DMS 273 treated with DMSO at 0.1 percent for 48 hours (cell line): Measurements from ENCODE around the gene MAT2B.

Source experiments
- DNase-seq: peaks from one replicate; lab custom pipeline; 2025; lab: John Stamatoyannopoulos, UW

MAT2B gene

DNA sequence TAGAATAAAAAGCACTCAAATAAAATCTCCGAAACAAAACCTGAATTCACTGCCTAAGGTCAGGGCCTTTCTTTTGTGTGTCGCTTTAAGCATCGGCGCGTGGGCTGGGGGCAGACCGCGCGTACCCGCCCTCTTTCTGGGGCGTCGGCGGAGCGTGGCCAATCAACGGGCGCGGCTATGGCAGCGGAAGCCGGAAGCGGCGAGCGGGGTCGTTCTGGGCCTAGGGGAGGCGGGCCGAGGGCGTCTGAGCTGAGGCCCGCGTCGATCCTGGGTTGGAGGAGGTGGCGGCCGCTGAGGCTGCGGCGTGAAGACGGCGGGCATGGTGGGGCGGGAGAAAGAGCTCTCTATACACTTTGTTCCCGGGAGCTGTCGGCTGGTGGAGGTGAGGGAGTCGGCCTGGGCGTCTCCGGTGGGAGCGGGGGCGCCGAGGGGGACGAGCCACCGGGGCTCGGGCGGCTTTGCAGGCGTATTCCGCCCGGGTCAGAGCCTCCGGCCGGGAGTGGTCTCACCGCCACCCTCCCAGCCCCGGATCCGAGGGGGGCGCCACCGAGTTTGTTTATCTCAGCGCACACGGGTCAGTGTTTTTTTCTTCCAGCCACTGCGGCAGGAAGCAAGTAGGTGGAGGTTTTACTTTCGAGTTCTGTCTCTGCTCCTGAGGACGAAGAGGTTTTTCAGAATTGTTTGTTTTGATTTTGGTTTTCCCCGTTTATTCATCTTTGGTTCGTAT lies at the start of gene MAT2B:
MAT2B (plus strand) TSS at position 252 of the 727 bp plus-strand sequence; CDS start at position 320, 68 bp downstream.
- peak; percentile 90 for DNase-seq

DNA sequence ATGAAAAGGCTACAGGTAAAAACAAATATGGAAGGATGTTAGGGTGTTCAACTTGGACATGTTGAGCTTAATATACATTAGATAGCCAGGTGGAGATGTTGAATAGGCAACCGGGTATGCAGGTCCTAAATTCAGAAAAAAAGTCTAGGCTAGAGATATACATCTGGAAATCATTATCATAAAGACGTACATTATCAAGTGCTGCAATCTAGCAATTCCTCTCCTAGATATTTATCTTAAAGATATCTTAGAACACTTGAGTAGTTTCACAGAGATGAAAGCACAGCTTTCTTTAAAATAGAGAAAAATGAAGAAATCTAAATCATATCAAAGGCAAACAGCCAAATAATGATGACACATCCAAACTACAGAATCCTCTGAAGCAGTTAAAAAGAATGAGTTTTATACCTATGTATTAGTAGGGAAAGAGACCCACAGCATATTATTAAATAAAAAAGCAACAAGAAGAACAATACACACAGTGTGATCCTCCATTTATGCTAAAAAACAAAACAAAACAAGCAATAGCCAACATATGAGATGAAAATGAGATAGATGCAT lies 49.3 kb upstream of the MAT2B start:
- no peak for DNase-seq

DNA sequence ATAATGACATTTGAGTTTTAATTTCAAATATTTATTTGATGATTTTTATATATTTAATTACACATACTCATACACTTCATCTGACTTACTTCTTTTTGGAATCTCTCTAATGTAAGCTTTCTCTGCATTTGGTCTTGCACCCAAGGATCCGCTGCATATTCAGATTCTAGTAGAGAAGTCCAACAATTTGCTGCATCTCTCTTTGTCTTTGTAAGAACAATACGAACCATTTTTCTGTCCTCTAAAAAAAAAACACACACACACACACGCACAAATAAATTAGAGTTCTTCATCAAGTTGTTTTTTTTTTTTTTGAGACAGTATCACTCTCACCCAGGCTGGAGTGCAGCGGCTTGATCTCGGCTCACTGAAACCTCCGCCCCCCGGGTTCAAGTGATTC lies 48.6 kb upstream of the MAT2B start:
- DNase-seq, result no peak

DNA sequence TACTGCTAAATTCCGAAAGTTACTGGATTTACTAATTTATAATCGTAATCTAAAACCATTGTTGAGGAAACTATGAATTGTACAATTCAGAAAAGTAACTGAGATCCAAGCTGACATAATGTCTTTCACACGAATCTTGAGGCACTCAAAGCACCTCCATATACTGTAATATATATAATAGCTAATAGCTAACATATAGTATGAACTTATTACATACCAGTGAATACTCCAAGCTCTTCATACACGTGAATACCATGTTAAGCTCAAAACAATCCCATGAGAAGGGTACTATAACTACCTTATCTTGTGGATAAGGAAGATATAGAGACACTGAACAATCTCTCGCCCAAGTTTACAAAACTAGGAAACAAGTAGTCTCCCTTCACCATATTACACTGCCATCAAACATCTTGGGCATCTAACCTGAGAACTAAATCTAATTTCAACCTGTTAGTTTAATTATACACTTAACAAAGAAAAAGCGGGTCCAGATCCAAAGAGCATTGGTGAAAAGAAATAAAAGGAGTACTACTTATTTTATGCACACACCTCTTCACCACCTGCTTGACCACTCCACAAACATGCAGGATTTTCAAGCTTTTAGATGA lies 46.5 kb upstream of the MAT2B start:
- DNase-seq, result no peak

DNA sequence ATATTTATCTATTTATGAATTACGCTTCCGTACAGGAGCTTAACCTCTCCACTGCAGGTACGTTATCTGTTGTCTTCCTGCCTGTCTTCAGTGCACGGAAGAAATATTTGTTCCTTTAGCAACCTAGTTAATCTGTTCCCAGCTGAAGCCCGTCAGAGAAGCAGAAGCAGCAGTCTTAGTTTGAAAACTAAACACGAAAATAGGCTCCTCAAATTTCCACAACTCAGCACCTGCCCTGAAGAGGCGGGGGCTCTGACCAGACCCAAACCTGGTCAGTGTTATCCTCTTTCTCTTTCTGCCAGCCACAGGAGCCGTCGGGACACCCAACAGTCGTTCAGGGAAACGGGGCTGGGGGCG lies 46.0 kb upstream of the MAT2B start:
- no peak for DNase-seq

DNA sequence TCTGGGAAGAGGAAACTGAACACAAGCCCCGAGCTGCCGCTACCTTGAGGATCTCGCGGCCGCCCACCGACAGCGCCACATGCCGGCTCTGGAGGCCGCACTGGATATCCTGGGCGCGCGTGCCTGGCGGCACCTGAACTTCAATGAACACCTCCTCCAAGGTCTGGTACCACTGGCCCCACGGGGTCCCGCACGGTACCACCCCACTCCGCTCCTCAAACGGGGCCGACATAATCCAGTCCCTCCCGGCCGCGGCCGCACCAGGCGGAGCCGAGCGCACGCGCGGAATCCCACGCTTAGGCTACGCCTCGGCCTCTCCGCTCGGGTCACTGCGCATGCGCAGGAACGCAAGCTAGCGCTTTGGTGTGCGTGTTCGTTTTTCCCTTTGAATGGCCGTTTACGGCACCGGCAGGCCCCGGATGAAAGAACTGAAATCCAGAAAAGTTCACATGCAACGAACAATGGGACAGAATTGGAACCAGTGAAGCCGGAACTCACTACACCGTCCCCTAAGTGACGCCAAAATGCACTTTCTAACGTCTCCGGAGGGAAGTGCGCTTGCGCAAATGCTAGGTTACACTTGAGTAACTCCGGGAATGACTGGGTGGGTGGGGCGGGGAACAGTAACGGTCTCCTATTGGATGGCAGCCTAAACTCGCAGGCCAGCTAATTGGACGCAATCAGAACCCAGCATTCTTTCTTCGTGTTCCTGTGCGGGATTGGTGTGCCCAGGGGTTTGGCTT lies 45.4 kb upstream of the MAT2B start, which contains the start of gene NUDCD2:
NUDCD2 (minus strand) TSS at position 284 of the 743 bp plus-strand sequence; CDS start at position 232, 52 bp downstream.
- DNase-seq, result peak; percentile 98

DNA sequence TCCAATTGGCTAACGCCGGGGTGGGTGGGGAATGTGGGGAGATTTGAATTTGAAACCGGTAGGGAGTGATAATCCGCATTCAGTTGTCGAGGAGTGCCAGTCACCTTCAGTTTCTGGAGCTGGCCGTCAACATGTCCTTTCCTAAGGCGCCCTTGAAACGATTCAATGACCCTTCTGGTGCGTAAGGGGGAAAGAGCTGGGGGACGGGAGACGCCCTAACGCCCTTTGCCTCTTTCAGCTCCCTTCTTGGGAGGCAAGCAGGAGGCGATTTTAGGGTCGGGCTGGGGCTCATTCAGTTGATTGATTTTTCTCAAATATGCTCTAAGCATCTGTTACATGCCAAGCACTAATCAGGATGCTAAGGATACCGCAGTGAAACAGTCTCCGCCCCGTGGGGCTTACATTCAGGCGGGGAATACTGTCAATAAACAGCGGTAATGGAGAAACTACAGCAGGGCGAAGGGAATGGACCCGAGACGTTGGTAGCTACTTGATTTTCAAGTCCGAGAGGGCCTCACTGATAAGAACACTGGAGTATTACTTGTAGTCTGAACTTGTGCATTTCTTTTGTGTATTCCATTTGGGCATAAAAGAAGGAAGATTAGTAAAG lies 44.8 kb upstream of the MAT2B start, which contains the start of gene HMMR:
HMMR (plus strand) TSS at position 71 of the 610 bp plus-strand sequence; CDS start at position 132, 61 bp downstream.
- peak; percentile 44 for DNase-seq

DNA sequence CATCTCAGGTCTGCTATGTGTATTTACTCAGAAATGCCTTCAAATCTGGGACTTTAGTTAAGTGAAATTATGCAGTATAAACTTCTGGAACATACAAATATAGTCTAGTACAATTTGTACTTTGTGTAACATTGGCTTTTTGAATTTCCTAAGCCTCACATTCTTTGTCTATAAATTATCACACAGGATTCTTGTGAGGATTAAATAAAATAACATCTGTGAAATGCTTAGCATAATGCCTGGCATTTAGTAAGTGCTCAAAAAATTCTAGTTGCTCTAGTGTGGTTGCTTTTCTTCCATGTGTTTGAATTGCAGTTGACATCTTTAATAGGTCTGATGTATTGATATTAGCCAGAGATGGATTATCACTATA lies 42.4 kb upstream of the MAT2B start:
- no peak for DNase-seq

DNA sequence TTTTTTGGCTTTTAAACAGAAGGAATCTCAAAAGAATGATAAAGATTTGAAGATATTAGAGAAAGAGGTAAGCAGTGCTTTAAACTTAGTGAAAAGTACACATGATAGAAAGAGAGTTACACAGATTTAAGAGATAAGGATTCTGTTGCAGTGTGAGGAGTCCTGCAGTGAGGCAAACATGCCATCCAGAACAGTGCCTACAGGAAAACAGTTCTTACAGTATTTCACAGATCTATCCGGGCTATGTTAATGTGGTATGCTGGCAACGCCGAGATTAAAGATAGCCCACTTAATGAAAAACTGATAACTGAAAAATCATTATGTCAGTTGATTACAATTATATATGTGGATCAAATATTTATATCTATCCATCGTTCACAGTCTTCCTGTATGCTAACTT lies 37.7 kb upstream of the MAT2B start:
- DNase-seq, result no peak

DNA sequence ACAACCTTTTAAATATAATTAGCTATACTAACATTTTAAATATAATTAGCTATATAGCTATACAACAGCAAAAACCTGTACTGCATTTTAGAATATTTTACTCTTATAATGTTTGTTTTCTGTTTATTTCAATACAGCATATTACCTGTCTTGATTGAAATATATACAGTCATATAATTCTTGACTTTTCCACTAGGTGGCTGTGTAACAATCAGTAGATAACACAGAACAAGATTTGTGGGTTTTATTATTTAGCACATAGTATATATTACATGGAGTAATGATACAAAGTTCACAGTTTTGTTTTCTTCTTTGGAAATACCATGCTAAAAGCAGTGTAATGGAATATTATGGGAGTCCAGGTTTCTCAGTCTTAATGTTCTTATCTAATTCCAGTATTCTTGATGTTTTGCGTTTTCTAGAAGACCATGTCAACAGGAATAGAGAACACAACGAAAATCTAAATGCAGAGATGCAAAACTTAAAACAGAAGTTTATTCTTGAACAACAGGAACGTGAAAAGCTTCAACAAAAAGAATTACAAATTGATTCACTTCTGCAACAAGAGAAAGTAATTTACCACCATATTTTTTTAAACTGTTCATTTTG lies 31.7 kb upstream of the MAT2B start:
- no peak for DNase-seq

DNA sequence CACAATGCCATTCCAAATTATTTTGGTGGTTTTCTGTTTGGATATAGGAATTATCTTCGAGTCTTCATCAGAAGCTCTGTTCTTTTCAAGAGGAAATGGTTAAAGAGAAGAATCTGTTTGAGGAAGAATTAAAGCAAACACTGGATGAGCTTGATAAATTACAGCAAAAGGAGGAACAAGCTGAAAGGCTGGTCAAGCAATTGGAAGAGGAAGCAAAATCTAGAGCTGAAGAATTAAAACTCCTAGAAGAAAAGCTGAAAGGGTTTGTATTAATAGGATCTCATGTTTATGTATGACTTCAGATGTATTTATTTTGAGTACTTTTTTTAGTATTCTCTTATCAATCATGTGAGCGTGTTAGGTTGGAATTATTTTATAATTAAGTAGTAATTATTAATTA lies 30.0 kb upstream of the MAT2B start:
- no peak for DNase-seq

DNA sequence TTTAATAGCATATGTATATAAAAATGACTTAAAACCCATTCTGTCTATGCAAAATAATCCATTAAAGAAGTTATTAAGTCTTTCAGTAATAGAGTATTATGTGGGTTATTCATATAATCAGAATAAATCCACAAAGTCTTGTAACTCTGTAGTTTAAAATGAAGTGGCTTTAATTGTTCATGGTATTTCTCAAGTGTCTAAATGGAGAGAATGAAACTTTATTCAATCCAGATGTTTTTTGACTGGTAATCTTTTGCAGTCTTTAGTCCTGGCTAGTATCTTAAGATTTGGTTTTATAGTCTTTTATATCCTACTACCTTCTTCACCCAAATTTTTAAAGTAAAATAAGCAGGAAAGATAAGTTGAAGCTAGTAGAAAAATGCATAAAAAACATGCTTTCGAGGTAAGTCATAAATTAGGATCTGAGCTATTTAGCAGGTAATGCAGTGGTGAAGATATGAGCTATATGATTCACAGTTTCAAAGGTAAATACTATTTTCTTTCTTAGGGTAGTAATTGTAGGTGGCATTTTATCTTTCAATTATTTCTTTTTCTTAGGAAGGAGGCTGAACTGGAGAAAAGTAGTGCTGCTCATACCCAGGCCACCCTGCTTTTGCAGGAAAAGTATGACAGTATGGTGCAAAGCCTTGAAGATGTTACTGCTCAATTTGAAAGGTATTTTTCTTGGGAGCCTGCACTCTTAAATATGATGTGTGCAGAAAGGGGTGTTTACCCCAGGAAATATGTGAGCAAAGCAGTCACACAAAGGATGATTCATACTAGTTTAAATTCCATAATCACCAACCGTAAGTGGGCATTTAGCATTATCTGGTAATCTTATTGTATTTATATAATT lies 27.1 kb upstream of the MAT2B start:
- no peak for DNase-seq

DNA sequence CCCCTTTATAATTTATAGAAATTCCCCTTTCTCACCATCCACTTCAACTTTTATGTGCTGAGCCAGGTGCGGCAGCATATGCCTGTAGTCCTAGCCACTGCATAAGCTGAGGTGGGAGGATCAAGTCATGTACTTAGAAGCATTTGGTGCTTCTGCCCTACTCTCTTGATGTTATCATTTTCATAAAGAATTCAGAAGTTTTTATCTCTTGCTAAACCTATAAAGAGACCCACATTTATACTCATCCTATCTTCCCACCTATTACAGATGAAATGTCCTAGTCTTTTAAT lies 26.5 kb upstream of the MAT2B start:
- DNase-seq, result no peak

DNA sequence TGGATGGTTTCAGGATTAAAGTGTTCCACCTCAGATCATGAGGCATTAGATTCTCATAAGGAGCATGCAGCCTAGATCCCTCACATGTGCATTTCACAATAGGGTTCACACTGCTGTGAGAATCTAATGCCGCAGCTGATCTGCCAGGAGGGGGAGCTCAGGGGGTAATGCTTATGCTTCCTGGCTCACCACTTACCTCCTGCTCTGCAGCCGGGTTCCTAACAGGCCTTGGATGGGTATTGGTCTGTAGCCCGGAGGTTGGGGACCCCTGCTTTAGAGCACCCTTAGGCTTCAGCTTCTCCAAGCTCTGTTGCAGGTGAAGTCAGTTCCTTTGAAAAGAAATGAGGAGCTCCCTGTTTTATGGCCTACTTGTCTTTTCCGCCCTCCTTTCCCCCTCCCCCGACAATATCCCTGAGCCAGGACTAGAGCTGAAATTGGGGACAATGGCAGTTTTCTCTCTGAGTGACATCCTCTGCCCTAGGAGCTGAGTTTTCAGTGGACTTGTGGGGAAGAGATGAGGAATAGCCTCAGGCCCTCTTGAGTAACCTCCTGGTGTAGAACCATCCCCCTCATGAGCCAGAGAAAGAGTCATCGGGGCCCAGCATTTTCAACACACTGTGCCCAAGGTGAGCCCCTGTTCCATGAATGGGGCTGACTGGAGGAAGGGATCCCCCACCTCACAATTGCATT lies 16.2 kb upstream of the MAT2B start:
- no peak for DNase-seq

DNA sequence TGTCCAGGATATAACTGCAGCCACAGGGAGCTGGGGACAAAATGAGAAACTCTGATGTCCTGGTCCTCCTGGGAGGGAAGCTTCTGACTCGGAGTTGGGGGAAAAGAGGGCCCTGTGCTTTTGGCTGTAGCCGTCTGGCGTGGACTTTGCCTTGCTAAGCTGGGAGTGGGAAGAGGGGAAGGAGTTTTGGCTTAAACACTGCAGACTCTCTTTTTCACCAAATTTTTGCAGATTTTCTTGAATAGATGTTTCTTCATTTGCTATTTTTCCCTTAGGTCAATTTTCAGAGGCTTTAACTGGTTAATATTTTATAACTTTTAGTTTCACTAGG lies 15.7 kb upstream of the MAT2B start:
- DNase-seq, result no peak

DNA sequence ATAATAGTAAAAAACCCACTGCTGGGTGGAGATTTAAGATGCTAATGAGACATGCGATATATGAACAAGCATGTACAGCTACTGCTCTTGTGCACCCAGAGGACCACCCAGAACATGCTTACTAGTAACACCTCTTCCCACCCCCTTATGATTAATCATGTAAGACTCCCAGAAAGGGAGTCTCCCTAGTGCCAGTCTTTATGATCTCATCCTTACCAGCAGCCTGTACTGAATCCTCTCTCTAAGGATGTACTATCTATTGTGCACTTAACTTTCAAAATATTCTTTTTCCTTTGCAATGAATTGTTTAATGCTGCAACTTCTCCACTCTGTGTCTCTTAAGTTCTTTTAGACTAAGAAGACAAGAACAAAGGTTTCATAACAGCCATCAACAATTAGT lies 9.1 kb upstream of the MAT2B start:
- no peak for DNase-seq

DNA sequence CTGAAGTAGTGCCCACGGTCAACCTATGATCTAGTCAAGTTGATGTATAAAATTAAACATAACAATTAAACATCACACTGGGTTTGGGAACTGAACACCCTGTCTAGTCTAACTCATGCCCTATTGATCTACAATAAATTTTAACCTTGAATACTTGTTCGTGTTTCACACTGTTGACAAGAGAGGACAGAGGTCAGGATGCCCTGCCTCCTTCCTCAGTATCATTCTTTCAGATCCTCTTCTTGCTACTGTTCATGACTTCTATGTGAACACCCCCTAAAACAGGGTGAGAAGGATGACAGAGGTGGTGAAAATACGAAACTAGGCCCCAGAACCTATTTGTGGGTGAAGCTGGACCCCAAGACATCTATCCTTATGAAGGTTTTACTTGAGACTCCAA lies 8.1 kb upstream of the MAT2B start:
- no peak for DNase-seq

DNA sequence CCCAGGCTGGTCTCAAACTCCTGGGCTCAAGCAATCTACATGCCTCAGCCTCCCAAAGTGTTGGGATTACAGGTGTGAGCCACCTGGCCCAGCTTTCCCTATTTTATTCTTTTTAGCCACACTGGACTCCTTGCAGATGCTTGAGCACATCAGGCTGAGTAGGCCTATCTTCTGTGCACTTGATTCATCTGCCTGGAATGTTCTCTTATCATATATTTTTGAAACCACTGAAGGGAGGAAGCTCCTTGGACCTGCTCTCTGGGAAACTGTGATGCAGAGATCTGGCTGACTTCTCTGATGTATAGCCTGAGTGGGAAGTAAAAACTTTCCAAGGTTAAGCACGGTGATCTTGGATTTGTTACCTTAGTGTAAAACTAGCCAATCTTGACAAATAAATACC lies 6.5 kb upstream of the MAT2B start:
- no peak for DNase-seq

DNA sequence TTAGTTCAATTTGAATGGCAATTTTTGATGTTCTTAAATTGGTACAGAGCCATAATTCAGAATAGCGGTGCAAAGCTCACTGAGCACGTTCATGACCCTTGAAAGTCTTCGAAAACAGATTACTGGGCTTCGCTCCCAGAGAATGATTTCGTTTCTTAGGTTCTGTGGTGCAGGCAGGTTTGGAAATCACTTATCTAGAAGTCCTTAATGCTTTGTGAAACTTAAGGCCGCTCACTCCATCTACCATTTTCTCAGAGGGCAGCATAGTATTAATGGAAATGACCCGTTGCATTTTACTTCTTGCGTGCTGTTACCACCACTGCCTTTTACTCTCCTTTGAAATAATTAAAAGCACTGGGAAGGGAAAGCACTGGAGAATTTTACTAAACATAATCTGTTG lies 2.9 kb upstream of the MAT2B start:
- no peak for DNase-seq
